Myocyte (in vitro differentiated cells): Measurements from ENCODE around the gene GSS. TPM values are rescaled to one million over a fixed set of nuclear protein-coding genes. Genes with fewer than 3 reads are reported as not detected.

Source experiments
- microRNA counts: library from miRNA; unstranded; fragments of <30 nt; microRNA quantifications from one replicate; lab custom pipeline; 2016
- microRNA-seq: library from miRNA; unstranded; fragments of <30 nt; microRNA quantifications from one replicate; pipeline ENCODE4, GENCODE V29; 2016
- total RNA-seq: library from RNA; depleted of rRNA; stranded (reverse); fragments of >200 nt; gene quantifications from 2 replicates; pipeline ENCODE4 v1.2.3, GENCODE V29; 2014

Gene GSS
- total RNA-seq, 1 donor from 2014 or later = 83.7 TPM

MicroRNA genes within 50 kb of the gene (microRNA counts, 767-probe panel; counts per million panel counts)
- microRNA hsa-miR-499a-3p (lab: Ali Mortazavi, UCI) = not detected
- microRNA hsa-miR-499a-5p (lab: Ali Mortazavi, UCI) = not detected
- not detected for microRNA hsa-miR-499b-3p (lab: Ali Mortazavi, UCI)
- microRNA hsa-miR-499b-5p (lab: Ali Mortazavi, UCI) = not detected

Small RNA genes within 50 kb of the gene (microRNA-seq; reads per million reads assigned to microRNA genes)
- not detected for gene MIR499A
- not detected for gene MIR499B

Other genes starting within 250 kb of the GSS start
- 8.9 and 10.5 TPM in 2 replicates for gene NCOA6, start 130.2 kb downstream of the GSS start, total RNA-seq
- 3.1 and 4.0 TPM in 2 replicates for gene GGT7, start 83.0 kb downstream of the GSS start, total RNA-seq
- 40.4 and 43.6 TPM in 2 replicates for gene ACSS2, start 79.2 kb downstream of the GSS start, total RNA-seq
- gene MYH7B, start 62 bp upstream of the GSS start, total RNA-seq = 32.7 and 83.0 TPM in 2 replicates
- gene TRPC4AP, start 137.0 kb upstream of the GSS start, total RNA-seq = 61.0 and 61.9 TPM in 2 replicates
- gene EDEM2, start 191.5 kb upstream of the GSS start, total RNA-seq = 16.8 and 27.3 TPM in 2 replicates
- gene PROCR, start 216.3 kb upstream of the GSS start, total RNA-seq = 3.5 and 3.6 TPM in 2 replicates